Lower lobe of right lung (tissue), 2 donors: ENCODE results near the gene GOLGA8S. TPM values are rescaled to one million over a fixed set of nuclear protein-coding genes. Genes with fewer than 3 reads are reported as not detected.
"Not testable (repeated sequence)": the region's sequence is repeated elsewhere in the genome, so short reads cannot be mapped to it uniquely, and the experiment has no call there.

ENCODE experiments used
- ATAC-seq, 2 donors: fragments of 200-7000 bp; cut with Tn5 transposase; one replicate each; pipeline ENCODE4 v1.9.1; 2020 to 2022; ENCODE audit warnings: mild to moderate bottlenecking in 2 of 2, moderate library complexity in 2 of 2
- DNase-seq: peaks from one replicate; pipeline ENCODE4 v3.0.0-alpha.2; 2020
- H3K27ac ChIP-seq: fragments of 200-600 bp; one replicate; pipeline ENCODE4 v1.8.0; 2022
- H3K27me3 ChIP-seq: fragments of 200-600 bp; one replicate; pipeline ENCODE4 v1.8.0; 2022; ENCODE audit warnings: low read depth
- H3K36me3 ChIP-seq: fragments of 200-600 bp; one replicate; pipeline ENCODE4 v1.8.0; 2022; ENCODE audit warnings: mild to moderate bottlenecking
- H3K4me1 ChIP-seq: fragments of 200-600 bp; one replicate; pipeline ENCODE4 v1.8.0; 2022
- H3K4me3 ChIP-seq: fragments of 200-600 bp; one replicate; pipeline ENCODE4 v1.8.0; 2022; ENCODE audit warnings: mild to moderate bottlenecking
- H3K9me3 ChIP-seq: fragments of 200-600 bp; one replicate; pipeline ENCODE4 v1.8.0; 2022
- CTCF ChIP-seq: fragments of 200-600 bp; IDR thresholded peaks from one replicate; pipeline ENCODE4 v1.8.0; 2022; ENCODE audit warnings: antibody characterized with exemption, mild to moderate bottlenecking
- intact Hi-C: fragments of 100-400 bp; cut with DNase I; formaldehyde crosslinking; loops from one replicate; pipeline ENCODE4 v1.11.0; 2022
- total RNA-seq: library from RNA; stranded (reverse); fragmentation: NEBNext Ultra II Directional; extraction: Animal tissue kit (Norgen Biotek cat#: 25700); gene quantifications from one replicate; pipeline ENCODE4 v1.2.1, GENCODE V29; 2021
- donor health status: DM: no; HTN: yes; CAD: no; lungs with severe emphysema.

GOLGA8S gene
- total RNA-seq, 1 donor from 2014 or later, result 0.53 TPM

GRCh38 chr15:23401627-23402026 is 47.1 kb downstream of the GOLGA8S start:
- intact Hi-C loops, result no loop called here
- Histone ChIP-seq H3K27ac (no peak overlapping the region), H3K27me3 (no peaks in the 10 kb centered on the region), H3K9me3 (no peaks in the 10 kb centered on the region), H3K4me1 (no peaks in the 10 kb centered on the region), H3K4me3 (no peak overlapping the region), H3K36me3 (no peaks in the 10 kb centered on the region)
- peak; percentile 7 to 41 for ATAC-seq
- no peak for TF ChIP-seq CTCF
- no peak for DNase-seq

- intact Hi-C loops, result no loop called here
- H3K36me3 ChIP-seq, result no peaks in the 10 kb centered on the region
- H3K9me3 ChIP-seq, result no peaks in the 10 kb centered on the region
- DNase-seq (no peak), ATAC-seq (no peak)
- no peak overlapping the region for H3K4me3 ChIP-seq
- TF ChIP-seq CTCF, result no peak
- H3K4me1 ChIP-seq, result no peaks in the 10 kb centered on the region
- no peaks in the 10 kb centered on the region for H3K27me3 ChIP-seq
- no peak overlapping the region for H3K27ac ChIP-seq
These were observed 47.6 kb downstream of the GOLGA8S start for GRCh38 chr15:23402140-23402539.

GRCh38 chr15:23402544-23402943 is 48.0 kb downstream of the GOLGA8S start:
- Histone ChIP-seq H3K27ac (no peak overlapping the region), H3K4me3 (no peak overlapping the region), H3K4me1 (no peaks in the 10 kb centered on the region), H3K36me3 (no peaks in the 10 kb centered on the region), H3K9me3 (no peaks in the 10 kb centered on the region), H3K27me3 (no peaks in the 10 kb centered on the region)
- DNase-seq, result no peak
- no peak for ATAC-seq
- intact Hi-C loops, result no loop called here
- no peak for TF ChIP-seq CTCF

GRCh38 chr15:23403550-23403949 is 49.0 kb downstream of the GOLGA8S start:
- H3K4me3 ChIP-seq, result no peak overlapping the region
- TF ChIP-seq CTCF, result no peak
- peak; percentile 62 to 77 for ATAC-seq
- no peaks in the 10 kb centered on the region for H3K27me3 ChIP-seq
- H3K9me3 ChIP-seq, result no peaks in the 10 kb centered on the region
- no peak overlapping the region for H3K27ac ChIP-seq
- no peaks in the 10 kb centered on the region for H3K4me1 ChIP-seq
- DNase-seq, result no peak
- H3K36me3 ChIP-seq, result no peaks in the 10 kb centered on the region
- intact Hi-C loops, result no loop called here

- intact Hi-C loops, result no loop called here
- no peak for DNase-seq
These were observed 57.3 kb downstream of the GOLGA8S start for GRCh38 chr15:23411841-23412240.

GRCh38 chr15:23412881-23413600 is 58.5 kb downstream of the GOLGA8S start:
- not testable (repeated sequence) for H3K4me3 ChIP-seq, DNase-seq, H3K36me3 ChIP-seq

More at GRCh38 chr15:23411841-23412240, 57.3 kb downstream of the GOLGA8S start:
- no peak for TF ChIP-seq CTCF
- Histone ChIP-seq H3K4me3 (no peak overlapping the region), H3K27me3 (no peaks in the 10 kb centered on the region), H3K9me3 (no peaks in the 10 kb centered on the region), H3K36me3 (no peaks in the 10 kb centered on the region), H3K27ac (no peak overlapping the region), H3K4me1 (no peaks in the 10 kb centered on the region)
- ATAC-seq, result no peak

More at GRCh38 chr15:23412881-23413600, 58.5 kb downstream of the GOLGA8S start:
- intact Hi-C loops, H3K27ac ChIP-seq, ATAC-seq, H3K27me3 ChIP-seq, H3K4me1 ChIP-seq, H3K9me3 ChIP-seq: not testable (repeated sequence)
